Pancreas (tissue), 10 donors: ENCODE results near the gene CMAS. TPM values are rescaled to one million over a fixed set of nuclear protein-coding genes. Genes with fewer than 3 reads are reported as not detected.

Experiments used
- ATAC-seq, 4 donors: fragments of 200-7000 bp; cut with Tn5 transposase; one replicate each; pipeline versions ENCODE4 v1.8.0 to v1.9.1; 2020; ENCODE audit warnings: mild to moderate bottlenecking in 4 of 4, moderate library complexity in 4 of 4
- DNase-seq, 6 donors: peaks; one replicate each; pipeline ENCODE4 v3.0.0-alpha.2; 2020
- FAIRE-seq: peaks from 2 replicates; lab custom pipeline; 2012; peaks lifted over from hg19 to GRCh38; lab: Jason Lieb, UNC
- H3K27ac ChIP-seq, 4 donors: fragments of 200-600 bp; sonication (generic); 1 replicate in 3 of 4; 2 replicates in 1 of 4; pipeline versions ENCODE4 v1.5.0 to v1.8.0; 2020
- H3K27me3 ChIP-seq, 4 donors: fragments of 200-600 bp; one replicate each; pipeline ENCODE4 v1.8.0; 2021
- H3K36me3 ChIP-seq, 3 donors: fragments of 200-600 bp; sonication (generic) in 1 of 3; one replicate each; pipeline versions ENCODE4 v1.5.0 to v1.8.0; 2020 to 2021
- H3K4me1 ChIP-seq, 3 donors: fragments of 200-600 bp; one replicate each; pipeline ENCODE4 v1.8.0; 2021
- H3K4me3 ChIP-seq, 4 donors: fragments of 200-600 bp; sonication (generic) in 2 of 4; one replicate each; pipeline versions ENCODE4 v1.5.0 to v1.8.0; 2020 to 2021
- H3K9me3 ChIP-seq, 4 donors: fragments of 200-600 bp; one replicate each; pipeline ENCODE4 v1.8.0; 2021
- CTCF ChIP-seq, 4 donors: fragments of 200-600 bp; sonication (generic) in 3 of 4; IDR thresholded peaks; one replicate each; pipeline versions ENCODE4 v1.5.0 to v1.8.0; 2021; ENCODE audit warnings: antibody characterized with exemption in 4 of 4
- WGBS, 2 donors: extraction: QIAGEN DNeasy Blood & Tissue Kit; methylation state at CpG; one replicate each; pipeline ENCODE4 v1.1.7; 2013; 5-methylcytosine and 5-hydroxymethylcytosine counted together
- intact Hi-C, 3 donors: fragments of 100-400 bp; cut with DNase I; formaldehyde crosslinking; loops; one replicate each; pipeline versions ENCODE4 v1.11.1 to v1.14.2; 2022
- polyA plus RNA-seq, 2 donors: library from polyadenylated mRNA; stranded (reverse); fragments of 200-250 nt; gene quantifications; one replicate each; pipeline ENCODE4 v1.2.3, GENCODE V29; 2013
- total RNA-seq, 6 donors: library from RNA; stranded (reverse); fragmentation: NEBNext Ultra II Directional in 4 of 6; extraction: Animal tissue kit (Norgen Biotek cat#: 25700) in 4 of 6; gene quantifications; one replicate each; pipeline versions ENCODE4 v1.2.1 to v1.2.4, GENCODE V29; 2021 to 2023
- donor health status: healthy with polysubstance abuse.
- donor health status: DM: no; HTN: no; CAD: no; lungs with moderate emphysema.
- donor health status: DM: no; HTN: no; CAD: no.
- donor health status: control.
- donor health status: control.
- donor health status: Bipolar disorder and iron deficiency.
- donor health status: DM: yes; HTN: yes; CAD: no.
- donor health status: DM: no; HTN: no; CAD: no.
- donor health status: DM: no; HTN: no; CAD: no.
- donor health status: DM: yes; HTN: yes; CAD: no.

Gene CMAS
- total and polyA plus RNA-seq, 8 donors, result 10.9 to 23.6 (median 16.0) TPM

DNA sequence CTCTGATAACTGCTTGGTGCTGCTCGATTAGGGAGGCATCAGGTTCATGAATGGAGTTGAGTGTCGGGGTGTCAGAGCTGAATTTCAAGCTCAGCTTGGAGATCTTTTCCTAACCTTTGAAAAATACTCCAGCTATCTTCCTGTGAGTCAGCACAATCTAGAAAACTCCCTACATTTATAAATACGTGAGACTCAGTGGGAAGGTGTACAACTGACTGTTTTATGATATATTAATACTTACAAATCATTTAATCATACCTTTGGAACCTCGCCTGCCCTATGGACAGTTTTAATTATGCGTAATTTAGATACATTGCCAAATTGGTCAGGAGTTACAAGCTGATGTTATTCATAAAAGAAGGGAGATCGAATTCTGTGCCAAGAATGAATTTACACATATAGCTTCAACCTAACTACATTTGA lies 961 bp downstream of the CMAS start:
- ATAC-seq (peak in 3 of 4 donors; percentile 11 to 32 (median 27)), FAIRE-seq (no peak), DNase-seq (no peak)
- H3K4me3 ChIP-seq, result peak overlapping the region; percentile 95 to 100 (median 96)
- H3K27me3 ChIP-seq, result no peaks in the 10 kb centered on the region
- WGBS, 2 donors, result 6 to 7% methylated on average over 6 of the region's 6 CpGs
- TF ChIP-seq CTCF (IDR thresholded peaks at IDR 0.05), result no peak
- H3K4me1 ChIP-seq, result peaks cover 27 to 43% (median 28%) of the 10 kb centered on the region in 3 donors
- no peaks in the 10 kb centered on the region for H3K9me3 ChIP-seq
- intact Hi-C loops, result no loop called here
- H3K36me3 ChIP-seq, result no peaks in the 10 kb centered on the region
- H3K27ac ChIP-seq, result peak overlapping the region in 2 of 4 donors; percentile 86 to 90

DNA sequence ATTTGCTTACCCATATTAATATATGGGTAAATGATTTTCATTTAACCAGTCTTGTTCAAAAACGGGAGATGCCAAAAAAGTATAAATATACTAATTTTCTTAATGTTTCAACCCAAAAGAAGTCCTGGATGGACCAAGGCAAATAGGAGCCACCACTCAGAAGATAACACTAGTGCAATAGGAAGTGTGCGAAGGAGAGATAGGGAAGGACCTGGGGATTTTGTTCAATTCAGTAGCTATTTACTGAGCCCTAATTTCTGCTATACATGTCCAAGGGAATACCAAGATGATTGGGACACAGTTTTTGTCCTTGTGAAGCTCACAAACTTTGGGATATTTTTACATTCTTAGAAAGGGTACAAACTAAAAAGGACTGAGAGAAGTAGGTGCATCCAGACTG lies 1.5 kb downstream of the CMAS start:
- peaks cover 27 to 43% (median 28%) of the 10 kb centered on the region in 3 donors for H3K4me1 ChIP-seq
- WGBS, 2 donors, result 59 to 63% methylated on average over 2 of the region's 2 CpGs
- intact Hi-C loops, result no loop called here
- FAIRE-seq (no peak), ATAC-seq (no peak), DNase-seq (no peak)
- no peaks in the 10 kb centered on the region for H3K36me3 ChIP-seq
- H3K4me3 ChIP-seq, result peak overlapping the region in 1 of 4 donors; percentile 95
- no peaks in the 10 kb centered on the region for H3K27me3 ChIP-seq
- no peak overlapping the region for H3K27ac ChIP-seq
- TF ChIP-seq CTCF (IDR thresholded peaks at IDR 0.05), result no peak
- no peaks in the 10 kb centered on the region for H3K9me3 ChIP-seq

- FAIRE-seq (no peak), ATAC-seq (no peak), DNase-seq (no peak)
- Histone ChIP-seq H3K27me3 (no peaks in the 10 kb centered on the region), H3K36me3 (no peaks in the 10 kb centered on the region), H3K4me3 (no peak overlapping the region), H3K27ac (no peak overlapping the region), H3K9me3 (no peaks in the 10 kb centered on the region), H3K4me1 (peaks cover 25 to 39% (median 27%) of the 10 kb centered on the region in 3 donors)
- 45 to 47% methylated on average over 4 of the region's 4 CpGs for WGBS, 2 donors
- intact Hi-C loops, result no loop called here
- TF ChIP-seq CTCF (IDR thresholded peaks at IDR 0.05), result no peak
These were observed 2.5 kb downstream of the CMAS start for GRCh38 chr12:22048351-22049041.

DNA sequence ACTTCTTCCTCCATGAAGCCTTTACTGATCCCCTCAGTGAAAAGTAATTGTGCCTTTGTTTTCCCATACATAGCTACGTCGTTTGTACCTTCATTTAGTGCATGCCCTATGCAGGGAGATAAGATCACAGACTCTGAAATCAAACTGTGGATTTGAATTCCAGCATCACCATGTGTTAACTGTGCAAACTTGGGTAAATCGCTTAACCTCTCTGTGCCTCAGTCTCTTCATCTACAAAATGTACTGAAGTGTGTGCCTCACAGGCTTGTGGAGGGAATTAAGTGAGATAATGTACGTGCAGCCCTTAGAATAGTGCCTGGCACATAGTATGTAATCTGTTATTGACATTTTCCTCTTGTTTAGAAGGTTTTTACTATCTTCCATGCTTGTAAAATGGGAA lies 4.1 kb downstream of the CMAS start:
- FAIRE-seq (no peak), DNase-seq (no peak)
- 83 to 89% methylated on average over 4 of the region's 4 CpGs for WGBS, 2 donors

More for the DNA sequence above, 4.1 kb downstream of the CMAS start:
- no peak for TF ChIP-seq CTCF (IDR thresholded peaks at IDR 0.05)
- Histone ChIP-seq H3K27me3 (no peaks in the 10 kb centered on the region), H3K4me3 (no peak overlapping the region), H3K4me1 (peaks cover 19 to 31% (median 22%) of the 10 kb centered on the region in 3 donors), H3K36me3 (no peaks in the 10 kb centered on the region), H3K9me3 (no peaks in the 10 kb centered on the region), H3K27ac (no peak overlapping the region)
- intact Hi-C loops, result no loop called here
- no peak for ATAC-seq
